Measurements from ENCODE around the gene MT3. TPM values are rescaled to one million over a fixed set of nuclear protein-coding genes. Genes with fewer than 3 reads are reported as not detected.

The MT3 gene
- total RNA-seq, 2 donors from 2014 or later, result not detected

GRCh38 chr16:56606476-56607108 is 17.3 kb downstream of the MT3 start:
- H3K27me3 Mint-ChIP-seq (ENCODE audit: insufficient read depth), result peaks cover 64% of the 10 kb centered on the region
- Histone ChIP-seq H3K27me3 (ENCODE audit: control insufficient read depth, insufficient read depth, low read length, poor library complexity, severe bottlenecking) (peaks cover 50% of the 10 kb centered on the region), H3K9me3 (ENCODE audit: control insufficient read depth, low read length) (no peaks in the 10 kb centered on the region), H3K9ac (ENCODE audit: extremely low read depth, low read length, poor library complexity, severe bottlenecking) (no peak overlapping the region), H3K4me1 (ENCODE audit: control insufficient read depth, insufficient read depth, low read length) (no peaks in the 10 kb centered on the region), H3K27ac (ENCODE audit: low read depth, low read length) (no peak overlapping the region), H3K36me3 (ENCODE audit: control insufficient read depth, insufficient read depth, low read length) (no peaks in the 10 kb centered on the region), H3K4me3 (ENCODE audit: low read length) (no peak overlapping the region)
- WGBS, 2 experiments (ENCODE audit: insufficient coverage in 1 of 2, insufficient read length in 1 of 2), result 89 to 100% methylated on average over 4 to 8 of the region's 8 CpGs
- no peaks in the 10 kb centered on the region for H3K36me3 Mint-ChIP-seq (ENCODE audit: low read depth)
- TF ChIP-seq CTCF (conservative IDR thresholded peaks at IDR 0.05), result no peak
- no peaks in the 10 kb centered on the region for H3K9me3 Mint-ChIP-seq
- no peak overlapping the region for H3K27ac Mint-ChIP-seq
- no peak for DNase-seq
- no peak overlapping the region for H3K4me3 Mint-ChIP-seq
- peaks cover 18% of the 10 kb centered on the region for H3K4me1 Mint-ChIP-seq

GRCh38 chr16:56607109-56607618 is 17.8 kb downstream of the MT3 start:
- no peaks in the 10 kb centered on the region for H3K9me3 Mint-ChIP-seq
- Histone ChIP-seq H3K4me3 (ENCODE audit: low read length) (no peak overlapping the region), H3K27me3 (ENCODE audit: control insufficient read depth, insufficient read depth, low read length, poor library complexity, severe bottlenecking) (peaks cover 52% of the 10 kb centered on the region), H3K9me3 (ENCODE audit: control insufficient read depth, low read length) (no peaks in the 10 kb centered on the region), H3K9ac (ENCODE audit: extremely low read depth, low read length, poor library complexity, severe bottlenecking) (no peak overlapping the region), H3K4me1 (ENCODE audit: control insufficient read depth, insufficient read depth, low read length) (no peaks in the 10 kb centered on the region), H3K27ac (ENCODE audit: low read depth, low read length) (no peak overlapping the region), H3K36me3 (ENCODE audit: control insufficient read depth, insufficient read depth, low read length) (no peaks in the 10 kb centered on the region)
- H3K27ac Mint-ChIP-seq, result no peak overlapping the region
- peaks cover 18% of the 10 kb centered on the region for H3K4me1 Mint-ChIP-seq
- WGBS, 2 experiments (ENCODE audit: insufficient coverage in 1 of 2, insufficient read length in 1 of 2), result 79 to 82% methylated on average over 11 to 14 of the region's 14 CpGs
- no peaks in the 10 kb centered on the region for H3K36me3 Mint-ChIP-seq (ENCODE audit: low read depth)
- DNase-seq, result peak; percentile 64
- no peak for TF ChIP-seq CTCF (conservative IDR thresholded peaks at IDR 0.05)
- H3K27me3 Mint-ChIP-seq (ENCODE audit: insufficient read depth), result peaks cover 62% of the 10 kb centered on the region
- H3K4me3 Mint-ChIP-seq, result no peak overlapping the region

GRCh38 chr16:56607675-56608042 is 18.3 kb downstream of the MT3 start:
- Histone ChIP-seq H3K9me3 (ENCODE audit: control insufficient read depth, low read length) (no peaks in the 10 kb centered on the region), H3K4me3 (ENCODE audit: low read length) (no peak overlapping the region), H3K36me3 (ENCODE audit: control insufficient read depth, insufficient read depth, low read length) (no peaks in the 10 kb centered on the region), H3K9ac (ENCODE audit: extremely low read depth, low read length, poor library complexity, severe bottlenecking) (no peak overlapping the region), H3K27me3 (ENCODE audit: control insufficient read depth, insufficient read depth, low read length, poor library complexity, severe bottlenecking) (peaks cover 52% of the 10 kb centered on the region), H3K27ac (ENCODE audit: low read depth, low read length) (no peak overlapping the region), H3K4me1 (ENCODE audit: control insufficient read depth, insufficient read depth, low read length) (no peaks in the 10 kb centered on the region)
- H3K4me3 Mint-ChIP-seq, result peak overlapping the region; percentile 61
- TF ChIP-seq CTCF (conservative IDR thresholded peaks at IDR 0.05), result no peak
- H3K9me3 Mint-ChIP-seq, result no peaks in the 10 kb centered on the region
- H3K36me3 Mint-ChIP-seq (ENCODE audit: low read depth), result no peaks in the 10 kb centered on the region
- no peak for DNase-seq
- peaks cover 18% of the 10 kb centered on the region for H3K4me1 Mint-ChIP-seq
- H3K27me3 Mint-ChIP-seq (ENCODE audit: insufficient read depth), result peaks cover 65% of the 10 kb centered on the region
- 80% methylated on average over 2 of the region's 2 CpGs; no CpG with 5 or more reads in 1 of the 2 experiments for WGBS, 2 experiments (ENCODE audit: insufficient coverage in 1 of 2, insufficient read length in 1 of 2)
- no peak overlapping the region for H3K27ac Mint-ChIP-seq

Measured in endodermal cell (in vitro differentiated cells).